SK-N-MC (cell line): ENCODE measurements around the gene SSX2IP.

ENCODE experiments used
- DNase-seq: peaks from one replicate; pipeline ENCODE4 v3.0.0-alpha.2; 2011; ENCODE audit warnings: low read depth, low spot score
- H3K27ac ChIP-seq: fragments of 200-600 bp; sonication (generic); 2 replicates; pipeline ENCODE4 v1.5.1; 2016; ENCODE audit warnings: mixed run types
- H3K36me3 ChIP-seq: fragments of 200-600 bp; sonication (generic); 2 replicates; pipeline ENCODE4 v1.6.1; 2017; ENCODE audit warnings: antibody characterized with exemption, low read length, mixed read lengths; ENCODE audit not compliant: insufficient read depth
- H3K4me3 ChIP-seq: fragments of 200-600 bp; sonication (generic); 2 replicates; pipeline ENCODE4 v1.5.1; 2016
- H3K9ac ChIP-seq: fragments of 200-600 bp; sonication (generic); 2 replicates; pipeline ENCODE4 v1.8.0; 2017; ENCODE audit warnings: mixed run types, mixed read lengths; ENCODE audit not compliant: insufficient read length
- H3K9me3 ChIP-seq: fragments of 200-600 bp; sonication (generic); 2 replicates; pipeline ENCODE4 v1.6.1; 2017; ENCODE audit warnings: low read depth, mild to moderate bottlenecking, antibody characterized with exemption, low read length, moderate library complexity, mixed read lengths
- EZH2 ChIP-seq: fragments of 200-600 bp; sonication (generic); IDR thresholded peaks from one replicate; pipeline ENCODE4 v1.6.1; 2017; ENCODE audit warnings: antibody characterized with exemption
- FOXP2 ChIP-seq: optimal IDR thresholded peaks from 2 replicates; pipeline ENCODE3; 2011; ENCODE audit warnings: mild to moderate bottlenecking, moderate library complexity; ENCODE audit not compliant: insufficient read depth; ENCODE audit errors: extremely low read length, control extremely low read depth
- POLR2AphosphoS5 ChIP-seq: IDR thresholded peaks from 2 replicates; pipeline ENCODE4 v1.6.1; 2012; ENCODE audit warnings: mild to moderate bottlenecking, low read depth, low read length, borderline replicate concordance

Gene SSX2IP

GRCh38 chr1:84703431-84703830 is 13.2 kb upstream of the SSX2IP start:
- H3K36me3 ChIP-seq, result no peaks in the 10 kb centered on the region
- TF ChIP-seq EZH2 (no peak), FOXP2 (no peak), POLR2AphosphoS5 (no peak)
- no peaks in the 10 kb centered on the region for H3K9me3 ChIP-seq
- H3K27ac ChIP-seq, result no peak overlapping the region
- no peak overlapping the region for H3K9ac ChIP-seq
- no peak overlapping the region for H3K4me3 ChIP-seq
- DNase-seq, result no peak

- no peak for TF ChIP-seq FOXP2
- no peak for TF ChIP-seq POLR2AphosphoS5
- no peak for TF ChIP-seq EZH2
- Histone ChIP-seq H3K27ac (no peak overlapping the region), H3K9ac (no peak overlapping the region), H3K36me3 (no peaks in the 10 kb centered on the region), H3K9me3 (no peaks in the 10 kb centered on the region), H3K4me3 (peak overlapping the region; percentile 69)
- DNase-seq, result no peak
Measured at GRCh38 chr1:84702143-84702542, 11.9 kb upstream of the SSX2IP start.

GRCh38 chr1:84701376-84701775 is 11.1 kb upstream of the SSX2IP start:
- Histone ChIP-seq H3K27ac (peak overlapping the region; percentile 99; the same call in 1 of the 2 replicates), H3K9me3 (no peaks in the 10 kb centered on the region), H3K9ac (peak overlapping the region; percentile 68), H3K4me3 (peak overlapping the region; percentile 69), H3K36me3 (no peaks in the 10 kb centered on the region)
- no peak for TF ChIP-seq POLR2AphosphoS5
- no peak for TF ChIP-seq FOXP2
- TF ChIP-seq EZH2, result no peak
- DNase-seq, result no peak

GRCh38 chr1:84700070-84700469 is 9.8 kb upstream of the SSX2IP start:
- TF ChIP-seq FOXP2 (no peak), EZH2 (no peak), POLR2AphosphoS5 (no peak)
- peak overlapping the region; percentile 99; the same call in 1 of the 2 replicates for H3K27ac ChIP-seq
- H3K4me3 ChIP-seq, result 0 out of 2 replicates have a peak overlapping the region, but pooled peaks have one; percentile 5
- H3K9me3 ChIP-seq, result no peaks in the 10 kb centered on the region
- no peaks in the 10 kb centered on the region for H3K36me3 ChIP-seq
- no peak for DNase-seq
- H3K9ac ChIP-seq, result no peak overlapping the region

GRCh38 chr1:84698151-84699110 is 8.2 kb upstream of the SSX2IP start:
- peak; percentile 81 for DNase-seq
- Histone ChIP-seq H3K4me3 (peak overlapping the region; percentile 68), H3K27ac (peak overlapping the region; percentile 99)

GRCh38 chr1:84693785-84694184 is 3.5 kb upstream of the SSX2IP start:
- Histone ChIP-seq H3K9ac (no peak overlapping the region), H3K27ac (no peak overlapping the region), H3K9me3 (no peaks in the 10 kb centered on the region), H3K36me3 (no peaks in the 10 kb centered on the region), H3K4me3 (no peak overlapping the region)
- TF ChIP-seq FOXP2 (no peak), POLR2AphosphoS5 (no peak), EZH2 (no peak)
- no peak for DNase-seq

More at GRCh38 chr1:84698151-84699110, 8.2 kb upstream of the SSX2IP start:
- H3K36me3 ChIP-seq, result no peaks in the 10 kb centered on the region
- TF ChIP-seq POLR2AphosphoS5 (no peak; the same call in 1 of the 2 replicates), FOXP2 (no peak), EZH2 (no peak)
- no peaks in the 10 kb centered on the region for H3K9me3 ChIP-seq
- H3K9ac ChIP-seq, result peak overlapping the region; percentile 71

- no peaks in the 10 kb centered on the region for H3K9me3 ChIP-seq
- no peaks in the 10 kb centered on the region for H3K36me3 ChIP-seq
- H3K4me3 ChIP-seq, result no peak overlapping the region
- DNase-seq, result no peak
- H3K9ac ChIP-seq, result no peak overlapping the region
- 0 out of 2 replicates have a peak overlapping the region, but pooled peaks have one; percentile 34 for H3K27ac ChIP-seq
- TF ChIP-seq FOXP2, result no peak
- TF ChIP-seq POLR2AphosphoS5, result no peak
- no peak for TF ChIP-seq EZH2
Measured at GRCh38 chr1:84693005-84693404, 2.7 kb upstream of the SSX2IP start.

GRCh38 chr1:84692391-84692790 is 2.1 kb upstream of the SSX2IP start:
- DNase-seq, result no peak
- TF ChIP-seq FOXP2, result no peak
- TF ChIP-seq POLR2AphosphoS5, result no peak
- no peak for TF ChIP-seq EZH2
- H3K9ac ChIP-seq, result no peak overlapping the region

More at GRCh38 chr1:84692391-84692790, 2.1 kb upstream of the SSX2IP start:
- no peak overlapping the region for H3K27ac ChIP-seq
- no peaks in the 10 kb centered on the region for H3K9me3 ChIP-seq
- H3K4me3 ChIP-seq, result no peak overlapping the region
- no peaks in the 10 kb centered on the region for H3K36me3 ChIP-seq
